ENCODE results near the gene DBH.
"Not testable (repeated sequence)": the region's sequence is repeated elsewhere in the genome, so short reads cannot be mapped to it uniquely, and the experiment has no call there.

Gene DBH

DNA sequence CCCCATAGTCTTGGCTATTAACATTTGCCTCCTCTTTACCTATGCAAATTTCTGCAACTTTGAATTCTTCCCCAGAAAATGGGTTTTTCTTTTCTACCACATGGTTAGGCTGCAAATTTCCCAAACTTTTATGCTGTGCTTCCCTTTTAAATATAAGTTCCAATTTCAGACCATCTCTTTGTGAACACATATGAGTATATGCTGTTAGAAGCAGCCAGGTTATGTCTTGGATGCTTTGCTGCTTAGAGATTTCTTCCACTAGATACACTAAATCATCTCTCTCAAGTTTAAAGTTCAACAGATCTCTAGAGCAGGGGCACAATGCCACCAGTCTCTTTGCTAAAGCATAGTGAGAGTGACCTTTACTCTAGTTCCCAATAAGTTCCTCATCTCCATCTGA is 10.2 kb upstream of the DBH start:
- DNase-seq (ENCODE audit: low read depth), result not testable (repeated sequence)

DNA sequence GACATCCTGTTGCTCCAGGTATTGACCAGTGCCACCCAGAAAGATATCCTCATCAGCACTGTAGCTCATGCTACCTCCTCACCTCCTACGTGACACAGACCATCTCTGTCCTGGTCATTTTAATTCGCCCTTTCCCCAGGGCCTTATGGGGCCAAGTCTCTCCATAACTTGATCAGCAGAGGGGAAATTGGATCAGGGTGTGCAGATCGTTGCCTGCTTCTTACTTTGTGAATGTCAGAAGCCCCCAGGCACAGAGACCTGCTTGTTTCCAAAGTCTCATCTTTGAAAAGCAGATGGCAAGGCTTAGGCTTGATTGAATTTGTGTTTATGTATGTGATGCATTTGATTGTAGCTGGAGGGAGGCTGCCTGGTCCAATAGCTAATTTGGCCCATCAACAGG is 8.8 kb upstream of the DBH start:
- DNase-seq (ENCODE audit: low read depth), result no peak

DNA sequence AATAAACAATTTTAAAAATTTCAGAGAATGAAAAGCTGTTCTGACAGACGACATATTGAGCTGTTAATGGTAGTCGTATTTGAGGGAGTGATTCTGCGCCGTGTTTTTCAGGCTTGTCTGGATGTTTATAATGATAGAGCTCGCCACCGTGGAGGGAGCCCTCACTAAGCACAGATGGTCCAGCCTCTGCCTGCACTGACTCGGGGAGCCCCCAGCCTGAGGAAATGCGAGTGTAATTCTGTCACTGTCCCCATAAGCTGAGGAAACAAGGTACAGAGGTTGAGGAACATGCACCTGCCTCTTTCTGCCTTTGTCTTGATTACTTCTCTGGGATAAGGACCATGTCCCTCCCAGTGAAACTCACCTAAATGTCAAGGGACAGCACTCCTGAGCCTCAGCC is 7.4 kb upstream of the DBH start:
- DNase-seq (ENCODE audit: low read depth), result no peak

DNA sequence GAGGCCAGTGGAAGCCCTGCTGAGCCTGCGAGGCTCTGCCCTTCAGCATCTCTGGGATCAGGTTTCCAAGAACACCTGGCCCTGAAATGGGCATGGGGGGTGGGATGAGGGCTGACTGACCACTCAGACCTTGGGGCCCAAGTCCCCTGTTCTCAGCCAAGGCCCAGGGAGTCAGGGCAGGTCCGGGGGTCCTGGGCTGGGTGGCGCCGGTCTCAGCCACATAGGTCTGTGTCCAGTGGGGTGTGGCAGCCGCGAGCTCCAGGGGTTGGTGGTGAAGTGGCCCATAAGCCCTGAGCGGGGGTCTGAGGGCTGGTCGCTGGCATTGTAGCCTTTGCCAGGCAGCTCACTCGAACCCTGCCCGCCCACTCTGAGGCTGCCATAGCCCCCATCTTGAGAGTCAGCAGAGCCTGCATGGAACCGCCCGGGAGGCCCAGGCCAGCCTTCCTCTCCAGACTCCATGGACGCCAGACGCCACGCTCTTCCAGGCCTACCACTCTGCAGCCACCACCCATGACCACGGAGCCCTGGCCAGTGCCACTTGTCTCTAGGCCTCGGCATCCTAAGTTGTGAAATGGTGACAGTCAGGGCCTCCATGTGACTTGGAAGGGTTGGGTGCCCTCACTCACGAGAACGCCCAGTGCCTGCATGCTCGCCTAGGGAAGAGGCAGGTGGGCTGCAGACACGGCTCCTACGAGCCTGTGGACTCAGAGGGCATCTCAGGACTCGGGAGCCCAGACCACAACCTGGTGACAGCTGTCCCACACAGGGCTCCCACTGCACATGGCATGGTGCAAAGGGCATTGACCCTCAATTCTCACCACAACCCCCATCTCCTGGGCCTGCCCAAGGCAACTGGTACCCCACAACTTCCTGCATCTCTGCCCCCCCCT is 6.7 kb upstream of the DBH start:
- no peak for DNase-seq (ENCODE audit: low read depth)

DNA sequence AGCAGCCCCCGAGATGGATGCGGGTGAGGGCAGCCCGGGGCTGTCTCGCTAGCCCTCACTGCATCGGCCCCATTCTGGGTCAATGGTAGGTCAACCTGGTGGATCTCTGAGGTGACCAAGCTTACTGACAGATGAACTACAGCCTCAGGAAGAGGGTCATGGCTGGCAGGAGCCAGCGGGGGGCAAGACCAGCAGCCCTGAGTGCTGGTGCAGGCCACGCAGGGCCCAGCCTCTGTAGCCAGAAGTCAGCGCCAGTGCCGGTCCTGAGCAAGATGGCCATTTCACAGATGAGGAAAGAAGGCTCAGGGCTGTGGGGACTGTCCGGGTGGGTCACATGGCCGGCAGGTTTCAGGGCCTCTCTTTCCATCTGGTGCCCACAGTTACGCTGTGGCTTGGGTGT is 5.1 kb upstream of the DBH start:
- no peak for DNase-seq (ENCODE audit: low read depth)

DNA sequence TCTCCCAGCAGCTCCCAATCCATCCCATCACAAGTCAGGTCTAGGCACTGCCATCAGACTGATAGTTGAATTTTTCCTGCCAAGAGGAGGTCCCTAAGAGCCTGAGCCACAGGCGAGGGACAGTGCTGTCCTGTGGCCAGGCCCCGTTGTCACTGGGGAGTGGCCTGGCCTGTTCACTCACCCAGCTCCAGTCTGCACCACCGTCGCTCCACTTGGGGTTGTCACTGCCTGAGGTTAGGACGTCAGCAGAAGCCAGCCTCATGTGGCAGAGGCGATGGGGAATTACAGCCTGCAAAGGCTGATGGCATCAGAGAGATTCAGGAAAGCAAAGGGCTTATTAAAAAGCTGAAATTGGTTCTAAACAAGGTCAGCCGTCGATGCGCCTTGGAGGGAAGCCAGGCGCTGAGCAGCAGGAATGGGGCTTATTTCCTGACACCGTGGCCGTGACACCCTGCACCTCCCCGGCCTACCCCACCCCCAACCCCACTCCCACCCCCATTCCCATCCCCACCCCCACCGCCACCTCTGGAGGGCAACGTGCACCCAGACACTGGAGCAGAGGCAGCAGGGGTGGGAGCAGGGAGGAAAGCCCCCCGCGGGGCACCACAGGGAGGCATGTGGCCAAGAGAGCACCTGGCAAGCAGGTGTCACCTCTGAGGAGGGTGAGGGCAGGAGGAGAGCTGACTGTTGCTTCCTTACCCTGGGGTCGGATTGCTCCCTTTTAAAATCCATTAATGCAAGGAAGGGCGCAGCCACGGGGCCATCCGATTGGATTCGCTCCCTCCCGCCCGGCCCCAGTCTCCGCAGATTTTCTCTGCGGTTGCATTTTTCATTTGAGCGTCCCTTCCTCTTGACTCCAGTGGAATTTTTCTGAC is 3.1 kb upstream of the DBH start:
- no peak for DNase-seq (ENCODE audit: low read depth)

DNA sequence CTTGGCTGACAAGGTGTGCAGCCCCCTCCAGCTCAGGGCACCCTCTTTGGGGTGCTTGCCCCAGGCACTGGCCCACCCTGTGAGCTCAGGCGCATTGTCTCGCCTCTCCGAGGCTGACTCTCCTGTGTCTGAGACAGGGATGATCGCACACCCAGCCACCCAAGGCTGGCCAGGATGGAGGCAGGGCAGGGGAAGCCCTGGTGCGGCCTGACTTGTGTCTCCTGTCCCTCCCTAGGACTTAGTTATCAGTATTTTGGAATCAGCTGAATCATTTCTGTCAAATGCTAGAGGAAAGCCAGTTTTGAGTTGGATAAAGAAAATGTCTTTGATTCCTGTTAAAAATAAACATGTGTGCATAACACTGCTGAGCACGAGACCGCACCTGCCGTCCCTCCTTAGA is 2.5 kb upstream of the DBH start:
- no peak for DNase-seq (ENCODE audit: low read depth)

DNA sequence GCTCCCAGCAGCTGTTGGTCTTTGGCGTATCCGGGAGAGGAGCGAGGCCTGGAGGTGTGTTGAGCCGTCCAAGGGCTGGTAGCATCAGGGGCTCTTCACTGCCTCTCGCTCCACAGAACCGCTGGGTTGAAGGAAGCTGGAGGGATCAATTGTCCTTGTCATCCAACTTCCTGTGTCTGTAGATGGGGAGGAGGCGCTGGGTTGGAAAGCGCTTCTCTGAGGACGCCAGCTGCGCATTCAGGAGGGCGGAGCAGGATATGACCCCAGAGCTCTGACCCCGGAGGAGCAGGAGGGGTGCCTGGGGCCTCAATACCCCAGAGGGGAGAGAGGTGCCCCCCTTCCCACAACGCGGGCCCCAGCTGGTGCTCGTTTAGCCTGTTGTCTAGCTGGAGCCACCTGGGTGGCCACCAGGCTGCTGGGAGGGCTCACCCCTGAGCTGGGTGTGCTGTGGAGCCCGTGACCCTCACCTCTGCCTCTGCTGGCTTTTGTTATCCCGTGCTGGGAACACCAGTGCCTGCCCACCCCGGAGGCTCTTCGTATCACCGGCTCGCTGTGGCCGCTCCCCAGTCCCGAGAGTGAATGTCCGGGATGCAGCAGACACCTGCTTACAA is 2.0 kb upstream of the DBH start:
- DNase-seq (ENCODE audit: low read depth), result no peak

DNA sequence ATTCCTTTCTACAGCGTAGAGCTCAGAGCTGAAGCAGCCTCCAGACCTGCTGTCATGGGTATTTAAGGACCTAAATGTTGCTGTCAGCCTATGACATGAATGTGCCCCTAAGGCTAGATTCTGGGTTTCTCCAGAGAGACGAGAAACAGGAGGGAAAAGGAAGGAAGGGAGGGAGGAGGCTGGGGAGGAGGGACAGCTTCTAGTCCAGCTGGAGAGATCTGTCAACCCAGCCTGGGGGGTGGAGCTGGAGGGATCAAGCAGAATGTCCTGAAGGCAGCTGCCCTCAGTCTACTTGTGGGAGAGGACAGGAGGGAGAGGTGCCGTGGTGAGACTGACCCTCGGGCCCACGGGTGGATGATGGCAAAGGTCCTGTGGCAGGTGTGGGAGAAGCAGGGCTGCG is 1.1 kb upstream of the DBH start:
- DNase-seq (ENCODE audit: low read depth), result no peak

DNA sequence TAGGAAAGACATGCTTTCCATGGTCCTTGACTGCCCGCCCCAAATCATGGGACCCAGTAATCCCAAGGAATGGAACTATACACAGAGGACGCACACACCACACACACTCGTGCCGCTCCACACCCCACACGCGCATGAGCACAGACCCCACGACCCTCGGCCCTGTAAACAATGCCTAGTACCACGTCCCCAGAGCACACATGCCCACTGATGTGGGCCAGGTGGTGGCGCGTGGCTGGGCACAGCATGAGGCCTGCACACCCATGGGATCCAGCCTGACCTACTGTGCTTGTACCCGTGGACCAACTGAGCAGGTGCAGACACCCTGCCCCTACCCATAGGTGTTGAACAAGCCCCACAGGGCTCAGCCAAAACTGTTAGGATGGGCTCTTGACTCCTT is 739 bp downstream of the DBH start:
- DNase-seq (ENCODE audit: low read depth), result no peak

DNA sequence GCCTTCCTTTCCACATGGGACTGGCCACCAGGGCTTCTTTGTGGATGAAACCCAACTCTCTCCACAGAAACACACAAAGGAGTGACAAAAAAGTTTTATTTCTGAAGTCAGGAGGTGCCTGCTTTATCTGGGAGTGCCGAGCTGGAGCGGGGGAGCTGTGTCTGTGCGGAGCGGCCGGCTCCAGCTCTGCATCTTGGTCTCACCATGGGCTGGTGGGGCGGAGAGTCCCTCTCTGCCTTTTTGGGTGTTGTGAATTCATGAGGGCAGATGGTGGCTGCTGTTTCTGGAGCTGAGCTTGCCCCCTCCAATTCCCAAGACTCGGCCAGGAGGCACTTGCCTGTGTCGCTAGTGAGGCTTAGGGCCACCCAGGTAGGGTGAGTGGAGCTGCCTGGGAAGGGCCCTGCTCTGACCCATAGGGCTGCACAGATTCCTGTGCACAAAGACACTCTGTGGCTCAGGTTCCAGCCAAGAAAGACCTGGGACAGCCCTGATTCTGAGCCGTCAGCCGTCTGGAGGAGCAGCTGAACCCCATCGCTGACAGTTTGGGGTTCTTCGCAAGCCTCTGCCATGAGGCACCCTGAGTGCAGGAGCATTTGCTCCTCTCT is 1.4 kb downstream of the DBH start:
- DNase-seq (ENCODE audit: low read depth), result no peak

DNA sequence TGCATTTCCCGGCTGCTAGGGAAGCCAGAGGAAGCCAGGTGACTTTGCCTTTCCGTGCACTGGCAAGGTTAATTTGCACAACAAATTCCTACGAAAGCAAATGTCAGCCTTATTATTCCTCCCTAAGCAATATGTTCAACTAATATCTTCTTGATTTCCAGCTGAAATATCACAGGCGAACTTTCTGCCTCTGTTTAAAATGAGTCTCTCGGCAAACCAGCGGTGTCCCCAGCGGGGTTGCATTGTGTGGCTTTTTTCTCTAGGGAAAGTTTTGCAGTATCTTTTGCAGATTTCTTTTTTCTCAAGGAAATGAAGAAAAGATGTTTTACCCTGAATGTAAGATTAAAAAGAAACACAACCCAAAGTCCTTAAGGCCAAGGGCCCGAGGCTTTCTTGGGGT is 1.9 kb downstream of the DBH start:
- DNase-seq (ENCODE audit: low read depth), result no peak

DNA sequence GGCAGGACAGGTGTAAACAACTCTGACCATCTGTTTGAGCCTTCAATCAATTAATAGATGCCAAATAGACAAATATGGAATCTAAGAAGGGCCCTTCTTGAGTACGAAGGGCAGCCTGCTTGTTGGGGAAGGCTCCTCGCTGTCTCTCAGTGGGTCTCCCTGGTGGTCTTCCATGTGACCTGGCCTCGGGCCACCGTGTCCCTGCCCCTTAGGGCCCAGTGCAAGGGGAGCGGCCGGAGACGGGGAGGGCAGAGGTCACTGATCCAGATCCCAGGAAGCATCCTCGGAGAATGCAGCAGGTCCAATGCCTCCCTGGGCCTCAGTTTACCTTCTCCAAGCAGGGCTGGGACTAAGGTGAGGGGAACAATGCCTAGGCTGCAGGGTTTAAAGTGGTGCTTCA is 2.5 kb downstream of the DBH start:
- DNase-seq (ENCODE audit: low read depth), result no peak

DNA sequence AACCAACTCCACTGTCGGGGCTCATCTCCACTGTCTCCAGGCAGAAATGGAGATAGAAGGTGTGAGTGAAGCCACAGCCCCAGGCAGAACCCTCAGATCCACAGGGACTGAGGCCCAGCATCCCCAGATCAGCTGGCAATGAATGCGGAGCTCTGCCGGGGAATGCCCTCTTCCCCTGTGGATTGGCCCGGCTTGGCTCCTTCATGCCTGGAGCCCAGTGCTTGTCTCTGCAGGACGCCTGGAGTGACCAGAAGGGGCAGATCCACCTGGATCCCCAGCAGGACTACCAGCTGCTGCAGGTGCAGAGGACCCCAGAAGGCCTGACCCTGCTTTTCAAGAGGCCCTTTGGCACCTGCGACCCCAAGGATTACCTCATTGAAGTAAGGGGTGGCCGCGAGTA is 3.5 kb downstream of the DBH start:
- no peak for DNase-seq (ENCODE audit: low read depth)

DNA sequence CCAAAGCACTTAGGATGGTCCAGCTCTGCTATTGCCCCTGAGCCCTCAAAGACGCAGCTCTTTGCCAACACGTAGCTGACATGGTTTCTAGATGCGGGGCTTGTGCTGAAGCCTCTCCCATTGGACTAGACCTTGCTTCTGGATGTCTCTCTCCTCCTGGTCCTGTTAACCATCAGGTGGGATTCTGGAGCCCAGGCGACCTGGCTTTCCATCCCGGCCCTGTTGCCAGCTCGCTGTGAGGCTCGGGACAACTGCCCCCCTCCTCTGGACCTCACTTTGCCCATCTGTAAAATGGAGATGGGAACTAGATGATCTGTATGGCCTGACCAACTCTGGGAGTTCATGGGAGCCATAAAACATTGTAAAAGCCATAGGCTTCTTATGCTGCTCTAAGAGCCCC is 4.0 kb downstream of the DBH start:
- DNase-seq (ENCODE audit: low read depth), result no peak

DNA sequence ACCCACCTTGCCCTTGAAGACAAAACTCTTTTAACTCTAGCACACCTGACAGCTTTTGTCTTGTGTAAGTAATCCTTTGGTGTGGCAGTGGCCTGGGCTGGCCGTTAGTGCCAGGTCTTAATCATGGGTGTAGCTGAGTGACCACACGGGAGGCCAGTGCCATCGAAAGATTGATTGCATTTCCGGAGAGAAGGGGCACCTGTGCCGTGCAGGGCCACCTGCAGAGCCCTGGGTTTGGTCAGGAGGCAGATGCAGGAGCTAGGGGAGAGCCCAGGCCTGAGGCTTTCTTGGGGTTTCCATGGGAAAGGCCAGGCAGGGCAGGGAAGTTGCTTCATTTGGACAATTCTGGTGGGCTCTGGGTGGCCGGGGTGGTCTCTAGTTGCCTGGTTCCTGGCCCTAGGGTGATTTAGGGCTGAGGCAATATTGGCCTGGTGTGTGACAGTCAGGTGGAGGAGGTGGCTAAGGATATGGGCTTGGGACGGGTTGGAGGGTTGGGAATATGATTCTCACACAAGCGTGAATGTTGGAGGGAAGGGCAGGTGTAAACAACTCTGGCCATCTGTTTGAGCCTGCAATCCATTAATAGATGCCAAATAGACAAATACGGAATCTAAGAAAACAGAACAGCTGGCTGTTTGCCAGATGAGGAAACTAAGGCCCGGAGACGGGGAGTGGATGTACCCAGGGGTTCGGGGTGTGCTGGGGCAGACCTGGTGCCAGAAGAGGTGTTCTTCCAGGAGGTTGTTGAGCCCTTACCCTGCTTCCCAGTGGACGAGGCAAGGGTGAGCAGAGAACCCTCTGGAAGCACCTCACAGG is 4.6 kb downstream of the DBH start:
- DNase-seq (ENCODE audit: low read depth), result no peak

DNA sequence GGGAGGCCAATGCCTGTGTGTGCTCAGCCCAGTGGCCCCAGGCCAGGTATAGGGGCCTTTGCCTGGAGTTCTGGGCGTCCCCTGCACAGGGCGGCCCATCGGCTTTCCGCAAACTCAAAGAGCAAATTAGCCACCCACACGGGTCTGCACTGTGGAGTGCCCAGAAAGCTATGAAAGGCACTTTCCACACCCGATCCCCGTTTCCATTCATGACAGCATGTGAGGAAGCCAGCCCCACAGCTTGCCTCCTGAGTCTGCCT is 5.2 kb downstream of the DBH start:
- no peak for DNase-seq (ENCODE audit: low read depth)

DNA sequence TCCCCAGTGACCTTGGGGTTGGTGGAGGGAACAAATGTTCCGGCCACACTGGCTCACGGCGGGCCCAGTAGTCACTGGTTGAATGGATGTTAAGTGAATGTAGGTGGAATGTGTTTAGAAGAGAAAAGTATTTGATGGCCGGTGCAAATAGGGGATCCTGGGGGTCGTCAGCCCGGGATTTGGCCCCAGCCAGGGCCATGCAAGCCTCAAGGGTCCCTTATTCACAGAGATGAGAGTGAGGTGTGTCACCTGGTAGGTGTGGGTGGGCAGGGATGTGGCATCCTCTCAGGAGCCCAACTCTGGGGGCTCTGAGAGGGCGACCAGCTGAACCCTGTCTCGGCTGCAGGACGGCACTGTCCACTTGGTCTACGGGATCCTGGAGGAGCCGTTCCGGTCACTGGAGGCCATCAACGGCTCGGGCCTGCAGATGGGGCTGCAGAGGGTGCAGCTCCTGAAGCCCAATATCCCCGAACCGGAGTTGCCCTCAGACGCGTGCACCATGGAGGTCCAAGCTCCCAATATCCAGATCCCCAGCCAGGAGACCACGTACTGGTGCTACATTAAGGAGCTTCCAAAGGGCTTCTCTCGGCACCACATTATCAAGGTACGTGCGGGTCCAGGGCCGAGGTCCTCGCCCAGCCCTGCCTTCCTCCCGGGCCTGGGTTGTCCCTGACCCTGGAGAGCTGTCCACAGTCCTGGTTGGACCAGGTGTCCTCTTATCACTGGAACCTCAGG is 5.9 kb downstream of the DBH start:
- DNase-seq (ENCODE audit: low read depth), result no peak

DNA sequence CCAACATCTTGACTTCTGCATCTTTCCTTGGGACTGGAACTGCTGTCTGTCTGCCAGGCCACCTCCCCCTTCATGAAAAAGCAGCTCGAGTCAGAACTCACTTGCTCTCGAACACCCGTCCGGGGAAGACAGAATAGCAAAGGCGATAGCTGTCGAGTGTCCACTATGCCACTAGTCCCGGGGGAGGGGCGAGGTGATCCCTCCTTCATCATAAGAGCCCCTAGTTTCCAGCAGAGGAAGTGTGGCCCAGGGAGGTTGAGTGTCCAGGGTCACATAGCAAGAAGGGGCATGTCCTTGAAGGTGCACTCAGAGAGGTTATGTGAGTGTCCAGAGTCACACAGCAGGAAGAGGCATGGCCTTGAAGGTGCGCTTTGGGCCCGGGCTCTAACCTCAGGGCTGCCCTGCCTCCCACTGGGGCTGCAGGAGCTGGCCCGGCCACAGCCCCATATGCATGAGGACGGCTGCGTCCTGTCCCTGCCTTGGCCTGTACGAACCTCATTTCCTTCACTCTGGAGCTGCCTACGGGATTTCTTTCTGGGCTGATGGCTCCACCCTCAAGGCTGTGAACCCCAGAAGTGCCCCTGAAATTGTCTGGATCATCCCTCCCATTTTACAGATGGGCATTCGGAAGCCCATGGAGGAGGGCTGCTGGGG is 6.7 kb downstream of the DBH start:
- DNase-seq (ENCODE audit: low read depth), result no peak

DNA sequence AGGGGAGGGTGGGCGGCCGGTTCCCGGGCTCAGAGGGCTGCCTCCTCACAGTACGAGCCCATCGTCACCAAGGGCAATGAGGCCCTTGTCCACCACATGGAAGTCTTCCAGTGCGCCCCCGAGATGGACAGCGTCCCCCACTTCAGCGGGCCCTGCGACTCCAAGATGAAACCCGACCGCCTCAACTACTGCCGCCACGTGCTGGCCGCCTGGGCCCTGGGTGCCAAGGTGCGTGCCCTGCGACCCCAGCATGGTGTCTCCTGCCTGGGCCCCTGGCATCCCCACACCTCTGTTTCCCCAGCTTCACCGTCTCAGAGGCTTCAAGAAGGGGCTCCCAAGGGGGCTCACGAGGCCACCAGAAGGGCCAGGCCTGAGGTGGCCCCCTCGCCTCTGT is 7.2 kb downstream of the DBH start:
- no peak for DNase-seq (ENCODE audit: low read depth)
